Upper lobe of left lung (tissue), 6 donors: ENCODE measurements around the gene STAG1. TPM values are rescaled to one million over a fixed set of nuclear protein-coding genes. Genes with fewer than 3 reads are reported as not detected.
"Not testable (repeated sequence)": the region's sequence is repeated elsewhere in the genome, so short reads cannot be mapped to it uniquely, and the experiment has no call there.

ENCODE experiments used
- ATAC-seq, 2 donors: fragments of 200-7000 bp; cut with Tn5 transposase; one replicate each; pipeline ENCODE4 v1.9.1; 2022; ENCODE audit warnings: mild to moderate bottlenecking in 2 of 2, moderate library complexity in 2 of 2; ENCODE audit not compliant: low FRiP score in 2 of 2
- DNase-seq, 2 donors: peaks; one replicate each; pipeline ENCODE4 v3.0.0-alpha.2; 2019 to 2020
- H3K27ac ChIP-seq, 4 donors: fragments of 200-600 bp; sonication (generic); one replicate each; pipeline ENCODE4 v1.5.1; 2016 to 2019
- H3K27me3 ChIP-seq, 4 donors: fragments of 200-600 bp; sonication (generic); one replicate each; pipeline ENCODE4 v1.5.1; 2017 to 2019
- H3K36me3 ChIP-seq, 4 donors: fragments of 200-600 bp; sonication (generic); one replicate each; pipeline ENCODE4 v1.5.1; 2016 to 2019
- H3K4me1 ChIP-seq, 4 donors: fragments of 200-600 bp; sonication (generic); one replicate each; pipeline ENCODE4 v1.5.1; 2018 to 2019
- H3K4me3 ChIP-seq, 4 donors: fragments of 200-600 bp; sonication (generic); one replicate each; pipeline ENCODE4 v1.5.1; 2017 to 2019; ENCODE audit warnings: mild to moderate bottlenecking in 2 of 4, moderate library complexity in 1 of 4
- H3K9me3 ChIP-seq, 4 donors: fragments of 200-600 bp; sonication (generic); one replicate each; pipeline ENCODE4 v1.5.1; 2018 to 2019
- EP300 ChIP-seq, 4 donors: sonication (generic); formaldehyde crosslinking; IDR thresholded peaks; one replicate each; pipeline ENCODE4 v1.5.1; 2017; ENCODE audit warnings: antibody characterized with exemption in 4 of 4, control low read depth in 2 of 4
- POLR2A ChIP-seq, 4 donors: fragments of 450-650 bp; IDR thresholded peaks; one replicate each; pipeline ENCODE4 v1.5.1; 2016 to 2017; ENCODE audit warnings: antibody characterized with exemption in 4 of 4, mild to moderate bottlenecking in 2 of 4
- POLR2AphosphoS5 ChIP-seq, 2 donors: sonication (generic); formaldehyde crosslinking; IDR thresholded peaks; one replicate each; pipeline ENCODE4 v1.5.1; 2017; ENCODE audit warnings: antibody characterized with exemption in 2 of 2
- WGBS, 2 donors: methylation state at CpG; one replicate each; pipeline ENCODE4 v1.1.5; 2017 to 2018; 5-methylcytosine and 5-hydroxymethylcytosine counted together
- total RNA-seq, 6 donors: library from RNA; depleted of rRNA in 4 of 6; stranded (reverse); fragments of >200 nt in 4 of 6; gene quantifications; one replicate each; pipeline versions ENCODE4 v1.1.0 to v1.2.1, GENCODE V29; 2016 to 2021
- TF ChIP-seq, protein P1 (sequence below), 6 experiments: fragments of 450-650 bp in 4 of 6; fragments of 200-600 bp in 2 of 6; sonication (generic) in 2 of 6; IDR thresholded peaks; one replicate each; pipeline ENCODE4 v1.5.1; 2016 to 2019; ENCODE audit warnings: antibody characterized with exemption in 6 of 6
- donor health status: DM: no; HTN: no; CAD: no; lungs with moderate emphysema.
- donor health status: DM: no; HTN: yes; CAD: no; lungs with severe emphysema.

STAG1 gene
- total RNA-seq, 6 donors from 2014 or later, result 19.1 to 65.0 (median 34.2) TPM

DNA sequence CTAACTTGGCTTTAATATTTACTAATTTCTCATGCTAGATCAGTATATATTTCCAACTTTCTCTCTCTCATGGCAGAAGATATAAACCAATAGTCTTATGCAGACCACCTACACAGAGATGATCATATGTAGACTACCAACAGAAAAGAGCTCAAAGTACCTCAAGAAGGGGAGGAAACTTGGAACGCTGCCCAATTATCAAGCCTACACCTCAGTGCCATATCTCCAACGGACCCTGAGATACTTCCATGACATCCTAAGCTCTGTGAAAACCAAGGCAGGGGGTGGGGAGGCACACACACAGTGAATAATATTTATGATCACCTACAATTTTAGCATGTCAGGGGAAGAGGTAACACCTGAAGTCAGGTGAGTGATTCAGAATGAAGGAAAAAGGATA, 100.6 kb downstream of the STAG1 start:
- H3K4me3 ChIP-seq, result no peak overlapping the region
- H3K27ac ChIP-seq, result no peak overlapping the region
- 81 to 88% methylated on average over 2 of the region's 2 CpGs for WGBS, 2 donors
- H3K9me3 ChIP-seq, result peaks cover 8 to 17% (median 17%) of the 10 kb centered on the region in 4 donors
- TF ChIP-seq, protein P1, sequence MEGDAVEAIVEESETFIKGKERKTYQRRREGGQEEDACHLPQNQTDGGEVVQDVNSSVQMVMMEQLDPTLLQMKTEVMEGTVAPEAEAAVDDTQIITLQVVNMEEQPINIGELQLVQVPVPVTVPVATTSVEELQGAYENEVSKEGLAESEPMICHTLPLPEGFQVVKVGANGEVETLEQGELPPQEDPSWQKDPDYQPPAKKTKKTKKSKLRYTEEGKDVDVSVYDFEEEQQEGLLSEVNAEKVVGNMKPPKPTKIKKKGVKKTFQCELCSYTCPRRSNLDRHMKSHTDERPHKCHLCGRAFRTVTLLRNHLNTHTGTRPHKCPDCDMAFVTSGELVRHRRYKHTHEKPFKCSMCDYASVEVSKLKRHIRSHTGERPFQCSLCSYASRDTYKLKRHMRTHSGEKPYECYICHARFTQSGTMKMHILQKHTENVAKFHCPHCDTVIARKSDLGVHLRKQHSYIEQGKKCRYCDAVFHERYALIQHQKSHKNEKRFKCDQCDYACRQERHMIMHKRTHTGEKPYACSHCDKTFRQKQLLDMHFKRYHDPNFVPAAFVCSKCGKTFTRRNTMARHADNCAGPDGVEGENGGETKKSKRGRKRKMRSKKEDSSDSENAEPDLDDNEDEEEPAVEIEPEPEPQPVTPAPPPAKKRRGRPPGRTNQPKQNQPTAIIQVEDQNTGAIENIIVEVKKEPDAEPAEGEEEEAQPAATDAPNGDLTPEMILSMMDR (IDR thresholded peaks at IDR 0.05), result no peak
- no peak for TF ChIP-seq POLR2A (IDR thresholded peaks at IDR 0.05)
- TF ChIP-seq EP300 (IDR thresholded peaks at IDR 0.05), result no peak
- no peak for TF ChIP-seq POLR2AphosphoS5 (IDR thresholded peaks at IDR 0.05)
- no peaks in the 10 kb centered on the region for H3K27me3 ChIP-seq
- peaks cover 0 to 4% (median 0%) of the 10 kb centered on the region in 4 donors for H3K4me1 ChIP-seq
- ATAC-seq (no peak), DNase-seq (no peak)
- no peaks in the 10 kb centered on the region for H3K36me3 ChIP-seq

DNA sequence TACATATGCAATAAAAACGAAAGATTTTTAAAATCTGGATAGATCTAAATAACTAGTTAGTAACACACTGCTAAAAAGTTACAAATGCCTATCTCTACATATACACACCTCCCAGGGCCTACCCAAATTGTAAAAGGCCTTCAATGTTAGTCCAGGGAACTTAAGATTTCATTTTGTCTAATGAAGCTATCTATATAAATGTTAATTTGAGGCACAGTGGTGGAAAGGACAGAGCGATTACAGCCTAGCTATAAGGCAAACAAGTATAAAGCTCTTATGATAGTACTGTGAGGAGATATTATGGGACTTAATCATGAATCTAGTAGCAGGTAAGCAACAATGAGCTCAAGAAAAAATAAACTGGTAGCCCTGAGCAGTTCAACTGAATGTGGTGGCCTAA, 101.7 kb downstream of the STAG1 start:
- TF ChIP-seq EP300 (IDR thresholded peaks at IDR 0.05), result no peak
- no peak for TF ChIP-seq POLR2AphosphoS5 (IDR thresholded peaks at IDR 0.05)
- TF ChIP-seq, protein P1 (IDR thresholded peaks at IDR 0.05), result no peak
- no peak for TF ChIP-seq POLR2A (IDR thresholded peaks at IDR 0.05)

DNA sequence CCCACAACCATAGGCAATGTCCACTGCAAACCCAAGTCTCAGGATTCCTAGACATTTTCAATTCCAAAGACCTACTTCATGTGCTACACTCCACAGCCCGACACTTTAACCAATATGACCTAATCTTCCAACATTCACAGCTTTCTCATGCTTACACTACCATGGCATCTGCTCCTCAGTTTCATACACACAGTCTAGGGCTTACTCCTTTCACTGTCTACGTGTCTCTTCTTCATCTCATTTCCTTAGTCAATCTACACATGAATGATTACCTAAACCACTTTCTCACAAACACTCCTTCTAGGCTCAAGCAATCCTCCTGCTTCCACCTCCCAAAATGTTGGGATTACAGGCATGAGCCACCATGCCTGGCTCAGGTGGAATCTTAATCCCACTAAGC, 106.3 kb downstream of the STAG1 start:
- Histone ChIP-seq H3K36me3 (no peaks in the 10 kb centered on the region), H3K4me1 (peaks cover 0 to 4% (median 0%) of the 10 kb centered on the region in 4 donors), H3K27me3 (no peaks in the 10 kb centered on the region), H3K27ac (no peak overlapping the region), H3K9me3 (no peaks in the 10 kb centered on the region), H3K4me3 (no peak overlapping the region)
- DNase-seq (no peak), ATAC-seq (no peak)
- WGBS, 2 donors, result 93 to 97% methylated on average over 2 of the region's 2 CpGs
- TF ChIP-seq, protein P1 (IDR thresholded peaks at IDR 0.05), result no peak
- TF ChIP-seq POLR2A (IDR thresholded peaks at IDR 0.05), result no peak
- no peak for TF ChIP-seq EP300 (IDR thresholded peaks at IDR 0.05)
- no peak for TF ChIP-seq POLR2AphosphoS5 (IDR thresholded peaks at IDR 0.05)

More for the DNA sequence above, 101.7 kb downstream of the STAG1 start:
- H3K27ac ChIP-seq, result no peak overlapping the region
- DNase-seq (no peak), ATAC-seq (no peak)
- H3K4me1 ChIP-seq, result peaks cover 0 to 4% (median 0%) of the 10 kb centered on the region in 4 donors
- H3K36me3 ChIP-seq, result no peaks in the 10 kb centered on the region
- H3K9me3 ChIP-seq, result peaks cover 8 to 17% (median 17%) of the 10 kb centered on the region in 4 donors
- 95 to 96% methylated on average over 2 of the region's 2 CpGs for WGBS, 2 donors
- H3K27me3 ChIP-seq, result no peaks in the 10 kb centered on the region
- H3K4me3 ChIP-seq, result no peak overlapping the region

DNA sequence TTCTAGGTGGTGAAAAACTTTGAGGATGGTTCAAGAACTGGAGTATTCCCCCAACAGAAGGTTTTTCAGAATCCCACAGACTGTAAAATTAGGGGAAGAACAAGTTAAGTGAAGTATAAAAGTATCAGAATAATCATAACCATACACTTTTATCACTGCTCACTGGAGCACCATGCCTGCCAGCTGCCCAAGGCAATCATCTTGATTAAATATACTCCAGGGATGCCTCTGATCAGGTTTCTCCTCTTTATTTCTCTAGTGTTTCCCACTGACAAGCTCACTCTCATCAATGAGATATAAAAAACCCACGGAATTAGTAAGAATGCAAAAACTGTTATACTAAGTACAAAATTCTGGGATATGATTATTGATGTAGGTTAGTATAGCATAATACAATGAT, 108.0 kb downstream of the STAG1 start:
- H3K4me1 ChIP-seq, result peaks cover 0 to 1% (median 0%) of the 10 kb centered on the region in 4 donors
- no peaks in the 10 kb centered on the region for H3K9me3 ChIP-seq
- no peaks in the 10 kb centered on the region for H3K27me3 ChIP-seq
- no peak overlapping the region for H3K27ac ChIP-seq
- WGBS, 2 donors, result 85 to 92% methylated on average over 1 of the region's 1 CpG
- no peak for DNase-seq
- TF ChIP-seq POLR2A (IDR thresholded peaks at IDR 0.05) (no peak), POLR2AphosphoS5 (IDR thresholded peaks at IDR 0.05) (no peak), EP300 (IDR thresholded peaks at IDR 0.05) (no peak)
- TF ChIP-seq, protein P1 (IDR thresholded peaks at IDR 0.05), result no peak
- H3K4me3 ChIP-seq, result no peak overlapping the region
- H3K36me3 ChIP-seq, result no peaks in the 10 kb centered on the region
- no peak for ATAC-seq

DNA sequence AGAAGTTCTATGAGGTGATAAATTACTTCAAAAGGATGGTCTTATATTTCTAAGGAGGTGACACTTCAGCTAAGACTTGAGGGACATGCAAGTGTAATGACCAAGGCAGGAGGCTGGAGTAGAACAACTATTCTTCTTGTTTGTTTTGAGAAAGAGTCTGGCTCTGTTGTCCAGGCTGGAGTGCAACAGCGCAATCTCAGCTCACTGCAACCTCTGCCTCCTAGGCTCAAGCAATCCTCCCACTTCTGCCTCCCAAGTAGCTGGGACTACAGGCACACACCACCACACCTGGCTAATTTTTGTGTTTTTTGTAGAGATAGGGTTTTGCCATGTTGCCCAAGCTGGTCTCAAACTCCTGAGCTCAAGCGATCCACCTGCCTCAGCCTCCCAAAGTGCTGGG, 108.8 kb downstream of the STAG1 start:
- not testable (repeated sequence) for ATAC-seq

More for the DNA sequence above, 108.8 kb downstream of the STAG1 start:
- not testable (repeated sequence) for H3K27me3 ChIP-seq, DNase-seq, H3K9me3 ChIP-seq, H3K36me3 ChIP-seq, H3K27ac ChIP-seq, H3K4me1 ChIP-seq, H3K4me3 ChIP-seq
- WGBS, 2 donors, result 93 to 100% methylated on average over 2 of the region's 2 CpGs
